ENCODE results near the gene DENND11.

DNA sequence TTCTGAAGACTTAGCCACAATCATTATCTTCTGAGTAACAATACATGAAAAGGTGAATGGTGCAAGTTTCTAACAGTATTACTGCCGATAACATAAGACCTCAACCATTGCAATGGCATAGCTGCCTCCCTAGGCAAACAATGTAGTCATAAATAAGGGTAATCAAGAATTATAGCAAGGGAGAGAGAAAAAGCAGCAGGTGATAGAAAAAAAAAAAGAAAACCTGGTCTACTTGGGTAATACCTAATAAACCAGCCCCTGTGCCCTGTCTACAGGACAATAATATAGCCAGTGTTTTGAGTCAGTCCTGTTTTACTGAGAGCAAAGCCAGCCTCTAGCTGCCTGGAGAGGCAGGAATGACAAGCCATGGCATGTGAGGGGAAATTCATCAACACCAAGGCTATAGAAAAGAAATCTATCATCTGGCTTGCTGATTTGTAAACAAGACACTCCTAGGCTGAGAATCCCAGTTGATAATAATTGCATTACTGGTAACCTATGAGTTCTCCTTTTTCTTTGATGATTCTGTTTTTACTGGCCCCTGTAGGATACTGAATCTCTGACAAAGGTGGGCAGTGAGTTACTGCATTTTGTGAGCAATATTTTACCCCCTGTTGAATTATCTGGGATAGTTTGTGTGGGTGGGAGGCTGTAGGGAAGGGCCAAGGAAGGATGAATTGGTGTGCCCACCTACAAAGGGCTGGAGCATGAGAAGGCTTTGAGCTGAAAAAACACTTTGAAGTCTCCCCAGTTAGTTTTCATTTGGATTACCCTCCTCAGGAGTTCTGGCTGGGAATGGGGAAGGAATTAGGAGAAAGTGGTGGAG lies 4.5 kb upstream of the DENND11 start:
- TF ChIP-seq CTCF (IDR thresholded peaks at IDR 0.05) (no peak), POLR2A (IDR thresholded peaks at IDR 0.05) (no peak)
